Right lobe of liver (tissue), 4 donors: Measurements from ENCODE around the gene SPPL3.

Experiments used
- CTCF ChIP-seq, 4 donors: fragments of 200-600 bp in 3 of 4; fragments of 450-650 bp in 1 of 4; IDR thresholded peaks; one replicate each; pipeline versions ENCODE4 v1.5.1 to v1.8.0; 2016 to 2022; ENCODE audit warnings: antibody characterized with exemption in 4 of 4, mild to moderate bottlenecking in 2 of 4
- POLR2A ChIP-seq: fragments of 450-650 bp; IDR thresholded peaks from one replicate; pipeline ENCODE4 v1.6.1; 2017; ENCODE audit warnings: antibody characterized with exemption, mild to moderate bottlenecking
- donor health status: DM: no; HTN: no; CAD: no.
- donor health status: DM: no; HTN: no; CAD: no.
- donor health status: DM: no; HTN: yes; CAD: no.

- no peak for TF ChIP-seq POLR2A
- no peak for TF ChIP-seq CTCF (IDR thresholded peaks at IDR 0.05)
Measured at GRCh38 chr12:120933786-120934185, 29.6 kb upstream of the SPPL3 start.
